SK-N-MC (cell line): Measurements from ENCODE around the gene CPLANE2.

Experiments used
- DNase-seq: peaks from one replicate; pipeline ENCODE4 v3.0.0-alpha.2; 2011; ENCODE audit warnings: low read depth, low spot score
- H3K27ac ChIP-seq: fragments of 200-600 bp; sonication (generic); 2 replicates; pipeline ENCODE4 v1.5.1; 2016; ENCODE audit warnings: mixed run types
- H3K36me3 ChIP-seq: fragments of 200-600 bp; sonication (generic); 2 replicates; pipeline ENCODE4 v1.6.1; 2017; ENCODE audit warnings: antibody characterized with exemption, low read length, mixed read lengths; ENCODE audit not compliant: insufficient read depth
- H3K4me3 ChIP-seq: fragments of 200-600 bp; sonication (generic); 2 replicates; pipeline ENCODE4 v1.5.1; 2016
- H3K9ac ChIP-seq: fragments of 200-600 bp; sonication (generic); 2 replicates; pipeline ENCODE4 v1.8.0; 2017; ENCODE audit warnings: mixed run types, mixed read lengths; ENCODE audit not compliant: insufficient read length
- H3K9me3 ChIP-seq: fragments of 200-600 bp; sonication (generic); 2 replicates; pipeline ENCODE4 v1.6.1; 2017; ENCODE audit warnings: low read depth, mild to moderate bottlenecking, antibody characterized with exemption, low read length, moderate library complexity, mixed read lengths
- EZH2 ChIP-seq: fragments of 200-600 bp; sonication (generic); IDR thresholded peaks from one replicate; pipeline ENCODE4 v1.6.1; 2017; ENCODE audit warnings: antibody characterized with exemption
- FOXP2 ChIP-seq: optimal IDR thresholded peaks from 2 replicates; pipeline ENCODE3; 2011; ENCODE audit warnings: mild to moderate bottlenecking, moderate library complexity; ENCODE audit not compliant: insufficient read depth; ENCODE audit errors: extremely low read length, control extremely low read depth
- POLR2AphosphoS5 ChIP-seq: IDR thresholded peaks from 2 replicates; pipeline ENCODE4 v1.6.1; 2012; ENCODE audit warnings: mild to moderate bottlenecking, low read depth, low read length, borderline replicate concordance

The CPLANE2 gene

GRCh38 chr1:16245476-16246196, 8.7 kb upstream of the CPLANE2 start:
- H3K27ac ChIP-seq = no peak overlapping the region
- peaks cover 9% of the 10 kb centered on the region; the same call in 1 of the 2 replicates for H3K36me3 ChIP-seq
- H3K9me3 ChIP-seq = no peaks in the 10 kb centered on the region
- DNase-seq = no peak
- no peak overlapping the region for H3K4me3 ChIP-seq
- no peak for TF ChIP-seq EZH2
- TF ChIP-seq FOXP2 = no peak
- TF ChIP-seq POLR2AphosphoS5 = no peak
- H3K9ac ChIP-seq = no peak overlapping the region

- Histone ChIP-seq H3K4me3 (no peak overlapping the region), H3K9ac (no peak overlapping the region), H3K9me3 (no peaks in the 10 kb centered on the region), H3K36me3 (peaks cover 8% of the 10 kb centered on the region; the same call in 1 of the 2 replicates), H3K27ac (no peak overlapping the region)
- TF ChIP-seq POLR2AphosphoS5 (no peak), FOXP2 (no peak), EZH2 (no peak)
- no peak for DNase-seq
These were observed 7.8 kb upstream of the CPLANE2 start for GRCh38 chr1:16244650-16245285.

GRCh38 chr1:16243936-16244649, 7.1 kb upstream of the CPLANE2 start:
- no peak for TF ChIP-seq FOXP2
- no peak for TF ChIP-seq EZH2
- no peak for TF ChIP-seq POLR2AphosphoS5
- H3K9ac ChIP-seq = no peak overlapping the region
- no peaks in the 10 kb centered on the region for H3K9me3 ChIP-seq
- no peak overlapping the region for H3K27ac ChIP-seq
- peaks cover 8% of the 10 kb centered on the region; the same call in 1 of the 2 replicates for H3K36me3 ChIP-seq
- H3K4me3 ChIP-seq = no peak overlapping the region
- peak; percentile 55 for DNase-seq

- Histone ChIP-seq H3K36me3 (peaks cover 8% of the 10 kb centered on the region; the same call in 1 of the 2 replicates), H3K27ac (no peak overlapping the region), H3K9me3 (no peaks in the 10 kb centered on the region), H3K9ac (no peak overlapping the region), H3K4me3 (no peak overlapping the region)
- no peak for DNase-seq
- no peak for TF ChIP-seq POLR2AphosphoS5
- no peak for TF ChIP-seq FOXP2
- TF ChIP-seq EZH2 = no peak
These were observed 6.2 kb upstream of the CPLANE2 start for GRCh38 chr1:16243215-16243610.

GRCh38 chr1:16242556-16243214, 5.7 kb upstream of the CPLANE2 start:
- Histone ChIP-seq H3K27ac (no peak overlapping the region), H3K36me3 (peaks cover 8% of the 10 kb centered on the region; the same call in 1 of the 2 replicates), H3K9ac (no peak overlapping the region), H3K9me3 (no peaks in the 10 kb centered on the region), H3K4me3 (no peak overlapping the region)
- DNase-seq = no peak
- TF ChIP-seq FOXP2 (no peak), POLR2AphosphoS5 (no peak), EZH2 (no peak)

GRCh38 chr1:16241221-16241708, 4.3 kb upstream of the CPLANE2 start:
- H3K9ac ChIP-seq = no peak overlapping the region
- H3K27ac ChIP-seq = no peak overlapping the region
- no peaks in the 10 kb centered on the region for H3K9me3 ChIP-seq
- H3K36me3 ChIP-seq = no peaks in the 10 kb centered on the region
- H3K4me3 ChIP-seq = no peak overlapping the region
- TF ChIP-seq EZH2 = no peak
- TF ChIP-seq POLR2AphosphoS5 = no peak
- no peak for TF ChIP-seq FOXP2
- DNase-seq = no peak

- DNase-seq = no peak
- no peaks in the 10 kb centered on the region for H3K9me3 ChIP-seq
- H3K9ac ChIP-seq = no peak overlapping the region
- H3K36me3 ChIP-seq = no peaks in the 10 kb centered on the region
- H3K27ac ChIP-seq = no peak overlapping the region
- H3K4me3 ChIP-seq = no peak overlapping the region
- no peak for TF ChIP-seq EZH2
These were observed 3.0 kb upstream of the CPLANE2 start for GRCh38 chr1:16239972-16240491.
